Mesenteric fat pad (tissue), 1 donor: ENCODE data around the gene ZGRF1. TPM values are rescaled to one million over a fixed set of nuclear protein-coding genes. Genes with fewer than 3 reads are reported as not detected.
"Not testable (repeated sequence)": the region's sequence is repeated elsewhere in the genome, so short reads cannot be mapped to it uniquely, and the experiment has no call there.

ENCODE experiments used
- DNase-seq: peaks from one replicate; pipeline ENCODE4 v3.0.0-alpha.2; 2020; ENCODE audit warnings: low spot score
- total RNA-seq: library from RNA; stranded (reverse); fragmentation: NEBNext Ultra II Directional; extraction: Animal tissue kit (Norgen Biotek cat#: 25700); gene quantifications from one replicate; pipeline ENCODE4 v1.2.1, GENCODE V29; 2021
- donor health status: DM: yes; HTN: yes; CAD: no.

The ZGRF1 gene
- total RNA-seq, 1 donor from 2014 or later: 2.2 TPM

DNA sequence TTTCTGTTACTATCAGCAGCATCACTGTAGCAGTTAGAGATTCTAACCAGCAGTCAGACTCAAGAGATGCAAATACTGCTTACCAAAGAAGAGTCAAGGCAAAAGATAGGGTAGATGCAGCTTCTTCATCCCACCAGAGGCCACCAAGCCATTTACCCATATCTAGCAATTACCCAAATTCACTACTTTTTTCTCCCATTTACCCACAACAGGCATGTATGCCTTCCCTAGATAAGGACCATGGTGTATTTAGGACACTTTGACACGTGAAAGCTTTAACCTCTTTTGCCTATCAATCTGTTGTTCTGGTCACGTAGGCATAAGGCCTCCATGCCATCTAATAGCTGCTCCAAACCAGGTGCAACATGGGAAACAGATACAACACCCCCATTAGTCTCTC is 5.8 kb upstream of the ZGRF1 start:
- DNase-seq: no peak

GRCh38 chr4:112637552-112637866 is 800 bp upstream of the ZGRF1 start:
- DNase-seq: no peak

DNA sequence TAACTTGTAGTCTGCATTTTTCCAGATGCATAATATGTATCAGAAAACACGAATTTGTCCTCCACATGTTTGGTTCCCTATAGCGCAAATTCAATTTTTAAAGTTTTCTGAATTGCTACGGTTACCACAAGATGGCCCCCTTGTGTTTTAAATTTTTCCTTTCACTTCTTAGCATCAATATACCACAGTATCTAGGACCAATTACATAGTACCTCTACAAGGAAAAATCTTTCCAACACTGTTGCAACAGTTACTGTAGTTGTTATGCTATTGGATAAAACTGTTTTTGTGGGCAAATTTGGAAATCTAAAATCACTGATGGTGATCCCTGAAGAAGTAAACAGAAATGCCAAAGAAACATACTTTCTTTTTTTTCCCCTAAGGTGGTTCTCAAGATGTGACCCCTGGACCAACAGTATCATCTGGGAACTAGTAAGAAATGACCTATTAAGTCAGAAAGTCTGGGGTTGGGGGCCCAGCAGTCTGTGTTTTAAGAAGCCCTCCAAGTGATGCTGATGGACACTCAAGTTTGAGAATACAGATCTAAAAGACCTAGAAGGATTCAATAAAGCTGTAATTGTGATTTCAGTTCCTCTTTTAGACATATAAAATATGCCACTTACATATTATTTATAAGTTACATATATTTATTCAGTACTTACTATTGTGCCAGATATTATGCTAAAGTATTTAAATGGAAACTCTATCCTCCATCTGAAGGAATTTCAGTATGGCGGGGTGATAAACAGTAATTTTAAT is 3.1 kb downstream of the ZGRF1 start:
- DNase-seq: no peak

DNA sequence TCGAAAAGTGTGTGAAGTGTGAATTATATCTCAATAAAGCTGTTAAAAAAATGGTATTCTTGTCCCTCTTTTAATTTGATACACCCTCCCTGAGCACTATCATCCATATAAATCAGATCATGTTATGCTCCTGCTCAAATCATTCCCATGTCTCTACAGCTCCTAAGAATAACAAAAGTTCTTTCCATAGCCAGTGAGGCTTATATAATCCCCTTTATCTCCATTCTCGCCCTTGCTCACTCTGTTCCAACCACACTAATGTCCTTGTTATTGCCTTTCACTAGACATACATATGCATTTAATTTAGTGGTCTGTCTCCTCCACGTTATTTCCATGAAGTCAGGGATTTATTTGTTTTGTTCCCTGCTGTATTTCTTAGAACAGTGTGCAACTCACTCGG is 10.5 kb downstream of the ZGRF1 start:
- DNase-seq: no peak

DNA sequence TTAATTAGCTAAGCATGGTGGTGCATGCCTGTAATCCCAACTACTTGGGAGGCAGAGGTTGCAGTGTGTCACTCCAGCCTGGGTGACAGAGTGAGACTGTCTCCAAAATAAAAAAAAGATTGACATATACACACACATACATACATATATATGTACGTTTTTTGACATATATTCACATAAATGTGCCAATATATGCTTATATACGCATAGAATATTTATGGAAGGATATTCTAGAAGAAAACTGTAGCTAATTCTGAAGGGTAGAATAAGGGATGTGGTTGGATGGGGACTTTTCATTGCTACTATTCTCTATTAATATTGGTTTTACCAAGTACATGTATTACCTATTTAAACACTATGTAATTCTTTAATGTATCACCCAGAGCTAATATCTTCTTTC is 19.7 kb downstream of the ZGRF1 start:
- no peak for DNase-seq

GRCh38 chr4:112612814-112613213 is 23.9 kb downstream of the ZGRF1 start:
- not testable (repeated sequence) for DNase-seq

- no peak for DNase-seq
Measured at GRCh38 chr4:112604589-112604988, 32.1 kb downstream of the ZGRF1 start.

GRCh38 chr4:112594993-112595392 is 41.7 kb downstream of the ZGRF1 start:
- no peak for DNase-seq

GRCh38 chr4:112593438-112594133 is 43.1 kb downstream of the ZGRF1 start:
- no peak for DNase-seq

DNA sequence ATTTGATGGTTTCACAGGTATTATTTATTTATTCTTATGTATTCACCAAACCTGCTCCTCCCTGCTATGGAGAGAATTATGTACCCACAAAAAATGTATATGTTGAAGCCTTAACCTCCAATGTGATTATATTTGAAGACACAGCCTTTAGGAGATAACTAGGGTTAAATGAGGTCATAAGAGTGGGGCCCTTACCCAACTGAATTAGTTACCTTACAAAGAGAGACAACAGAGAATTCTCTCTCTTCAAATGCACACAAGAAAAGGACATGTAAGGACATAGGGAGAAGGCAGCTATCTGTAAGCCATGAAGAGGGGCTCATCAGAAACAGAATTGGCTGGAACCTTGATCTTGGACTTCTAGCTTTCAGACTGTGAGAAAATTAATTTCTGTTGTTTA is 44.0 kb downstream of the ZGRF1 start:
- DNase-seq: no peak

GRCh38 chr4:112591593-112591992 is 45.1 kb downstream of the ZGRF1 start:
- no peak for DNase-seq

- DNase-seq: no peak
Measured at GRCh38 chr4:112589206-112589605, 47.5 kb downstream of the ZGRF1 start.

GRCh38 chr4:112585977-112586736 is 50.6 kb downstream of the ZGRF1 start:
- DNase-seq: no peak

GRCh38 chr4:112567536-112567935 is 69.2 kb downstream of the ZGRF1 start:
- no peak for DNase-seq

GRCh38 chr4:112564706-112565270 is 71.9 kb downstream of the ZGRF1 start:
- DNase-seq: no peak

- DNase-seq: no peak
Measured at GRCh38 chr4:112563431-112564200, 73.1 kb downstream of the ZGRF1 start.

GRCh38 chr4:112562254-112562879 is 74.3 kb downstream of the ZGRF1 start:
- no peak for DNase-seq

GRCh38 chr4:112560084-112560483 is 76.6 kb downstream of the ZGRF1 start:
- DNase-seq: no peak

GRCh38 chr4:112559053-112559452 is 77.7 kb downstream of the ZGRF1 start:
- DNase-seq: no peak

DNA sequence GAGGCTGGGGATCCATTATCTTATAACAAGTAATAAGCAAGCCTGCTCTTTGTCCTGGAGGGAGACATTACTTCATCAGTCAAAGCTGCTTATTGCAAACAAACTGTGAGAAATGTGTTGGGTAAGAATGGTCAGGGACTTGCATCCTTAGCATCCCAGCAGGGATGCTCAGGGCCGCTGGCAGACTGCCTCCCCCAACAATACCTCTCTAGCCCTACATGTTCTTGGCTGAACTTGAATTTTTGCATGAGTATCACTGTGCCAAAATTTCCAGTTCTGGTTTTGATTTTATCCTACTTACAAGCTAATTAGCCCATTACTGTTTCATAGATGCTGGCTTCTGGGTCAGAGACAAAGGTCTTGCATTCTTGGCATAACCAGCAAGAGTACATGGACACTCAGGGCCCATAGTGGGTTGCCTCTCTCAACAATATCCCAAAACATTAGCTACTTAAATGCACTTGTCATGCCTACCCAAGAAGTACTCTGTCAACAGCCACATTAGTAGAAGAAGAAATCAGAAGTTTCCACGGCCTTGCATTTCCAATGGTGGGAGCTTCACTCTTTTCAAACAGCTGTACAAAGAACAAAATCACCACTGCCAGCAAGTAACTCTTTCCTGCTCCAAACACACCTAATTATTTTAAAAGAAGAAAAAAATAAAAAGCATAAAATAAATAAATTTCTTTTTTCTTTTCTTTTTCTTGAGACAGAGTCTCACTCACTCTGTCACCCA is 78.9 kb downstream of the ZGRF1 start:
- DNase-seq: no peak
